HG03103 (cell line): ENCODE results near the gene COX10.
"Not testable (repeated sequence)": the region's sequence is repeated elsewhere in the genome, so short reads cannot be mapped to it uniquely, and the experiment has no call there.

Experiments
- ATAC-seq: cut with Tn5 transposase; IDR thresholded peaks from one replicate; pipeline ENCODE4 v1.9.1; 2021; ENCODE audit warnings: low read depth; ENCODE audit not compliant: unreplicated experiment

COX10 gene

DNA sequence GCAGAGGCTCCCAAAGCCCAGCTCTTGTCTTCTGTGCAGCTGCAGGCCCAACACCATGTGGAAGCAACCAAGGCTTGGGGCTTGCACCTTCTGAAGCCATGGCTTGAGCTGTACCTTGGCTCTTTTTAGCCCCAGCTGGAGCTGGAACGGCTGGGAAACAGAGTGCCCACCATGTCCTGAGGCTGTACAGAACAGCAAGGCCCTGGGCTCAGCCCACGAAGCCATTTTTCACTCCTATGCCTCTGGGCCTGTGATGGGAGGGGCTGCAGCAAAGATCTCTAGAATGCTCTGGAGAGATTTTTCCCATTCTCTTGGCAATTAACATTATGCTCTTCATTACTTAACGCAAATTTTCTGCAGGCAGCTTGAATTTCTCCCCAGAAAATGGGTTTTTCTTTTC is 99.3 kb downstream of the COX10 start:
- ATAC-seq, result no peak

GRCh38 chr17:14169287-14169686 is 100.0 kb downstream of the COX10 start:
- ATAC-seq, result no peak

GRCh38 chr17:14169901-14170300 is 100.6 kb downstream of the COX10 start:
- no peak for ATAC-seq

DNA sequence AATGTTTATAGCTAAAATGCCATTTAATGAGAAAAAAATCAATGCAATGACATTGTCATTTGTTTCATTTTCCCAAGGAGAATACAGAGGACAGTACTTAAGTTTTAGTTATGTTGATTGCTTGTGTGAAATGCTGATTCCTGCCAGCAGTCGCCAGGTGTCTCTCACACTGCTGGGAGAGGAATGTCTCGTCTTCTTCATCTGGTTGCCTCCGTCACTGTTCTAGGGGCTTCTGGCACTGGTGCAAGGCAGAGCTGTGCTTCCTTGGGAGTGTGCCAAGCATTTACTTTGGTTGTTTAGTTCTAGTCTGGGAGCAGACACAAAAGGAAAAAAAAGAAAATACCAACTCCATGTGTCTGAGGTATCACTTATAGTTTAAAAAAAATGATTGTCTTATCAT is 107.7 kb downstream of the COX10 start:
- not testable (repeated sequence) for ATAC-seq

GRCh38 chr17:14177801-14178200 is 108.5 kb downstream of the COX10 start:
- not testable (repeated sequence) for ATAC-seq

GRCh38 chr17:14179951-14180350 is 110.6 kb downstream of the COX10 start:
- ATAC-seq, result not testable (repeated sequence)

DNA sequence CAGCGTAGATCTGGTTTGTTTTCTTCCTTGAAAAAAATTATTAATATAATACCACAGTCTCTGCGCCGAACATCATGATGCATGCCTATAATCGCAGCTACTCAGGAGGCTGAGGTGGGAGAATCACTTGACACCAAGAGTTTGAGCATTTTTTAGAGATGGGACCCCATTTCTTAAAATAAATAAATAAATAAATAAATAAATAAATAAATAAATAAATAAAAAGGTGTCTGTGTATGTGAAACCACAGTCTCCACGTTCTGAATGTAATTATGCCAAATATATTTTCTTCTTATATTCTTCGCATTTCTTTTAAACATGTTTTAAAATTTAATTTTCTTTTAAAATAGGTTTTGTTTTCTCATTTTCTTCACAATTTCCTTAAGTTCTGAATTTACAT is 112.8 kb downstream of the COX10 start:
- ATAC-seq, result not testable (repeated sequence)

DNA sequence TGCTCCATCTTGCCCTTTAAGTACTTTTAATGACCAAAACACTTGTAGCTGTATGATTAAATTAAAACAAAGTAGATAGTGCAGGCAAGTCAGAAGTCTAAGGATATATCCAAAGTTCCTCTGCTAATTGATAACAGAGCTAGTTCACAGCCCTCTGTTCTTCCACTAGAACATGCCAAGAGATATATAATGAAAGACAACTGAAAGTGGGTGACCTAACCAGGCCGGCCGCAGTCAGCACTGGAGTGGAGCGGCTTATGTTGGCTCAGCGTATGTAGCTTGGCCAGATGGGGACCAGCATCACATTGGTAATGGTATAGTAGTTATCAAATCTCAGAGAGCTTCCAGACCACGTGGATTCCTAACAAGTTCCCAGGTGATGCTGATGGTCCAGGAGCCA is 115.2 kb downstream of the COX10 start:
- ATAC-seq, result not testable (repeated sequence)

- not testable (repeated sequence) for ATAC-seq
Observed at GRCh38 chr17:14186443-14186842, 117.1 kb downstream of the COX10 start.

DNA sequence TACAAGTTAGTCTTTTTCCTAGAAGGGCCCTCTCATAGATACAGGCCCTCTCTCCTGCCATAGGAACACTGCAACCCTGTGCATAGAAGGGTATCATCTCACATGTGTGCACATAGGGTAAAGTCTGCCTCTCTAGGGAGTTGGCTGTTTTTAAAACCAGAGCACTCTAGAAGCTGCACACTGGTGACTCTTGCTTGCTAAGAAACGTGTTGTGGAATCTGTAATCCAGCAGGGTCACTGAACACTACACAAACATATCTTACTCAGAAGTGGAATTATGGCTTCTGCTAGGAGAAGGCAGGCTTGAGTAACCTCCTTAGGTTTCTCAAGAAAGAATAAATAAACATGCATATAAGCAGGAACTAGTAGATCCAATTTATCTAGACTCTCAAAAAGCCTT is 121.5 kb downstream of the COX10 start:
- ATAC-seq, result not testable (repeated sequence)

GRCh38 chr17:14191469-14191868 is 122.2 kb downstream of the COX10 start:
- not testable (repeated sequence) for ATAC-seq

- not testable (repeated sequence) for ATAC-seq
Observed at GRCh38 chr17:14192039-14192438, 122.7 kb downstream of the COX10 start.

- not testable (repeated sequence) for ATAC-seq
Observed at GRCh38 chr17:14192636-14193344, 123.5 kb downstream of the COX10 start.

DNA sequence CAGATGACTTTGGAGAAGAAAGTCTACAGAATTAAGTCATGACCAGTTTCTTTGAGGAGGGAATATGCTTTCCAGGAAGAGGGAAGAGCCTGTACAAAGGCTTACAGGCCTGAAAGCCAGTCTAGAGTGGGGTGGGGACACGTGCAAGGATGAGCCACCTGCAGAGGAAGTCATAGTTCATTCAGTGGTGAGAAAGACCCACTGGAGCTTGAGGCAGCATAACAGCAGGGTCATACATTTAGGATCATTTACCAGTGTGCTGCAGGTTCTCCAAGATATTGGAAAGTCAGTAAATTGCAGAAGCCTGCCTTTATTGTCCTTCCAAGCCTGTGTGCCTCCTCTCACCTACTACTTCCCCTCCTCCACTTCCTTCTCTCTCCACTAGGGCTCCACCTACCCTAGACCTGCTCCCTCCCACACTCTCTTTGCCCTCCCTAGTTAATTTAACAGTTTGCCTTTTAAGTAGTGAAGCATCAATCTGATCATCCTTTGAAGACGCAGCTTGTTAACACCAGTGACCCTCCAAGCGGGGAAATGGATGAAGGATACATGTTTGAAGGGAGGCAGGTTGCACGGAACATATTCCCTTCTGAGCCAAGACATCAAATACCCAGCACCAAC is 127.2 kb downstream of the COX10 start:
- ATAC-seq, result peak; percentile 54

DNA sequence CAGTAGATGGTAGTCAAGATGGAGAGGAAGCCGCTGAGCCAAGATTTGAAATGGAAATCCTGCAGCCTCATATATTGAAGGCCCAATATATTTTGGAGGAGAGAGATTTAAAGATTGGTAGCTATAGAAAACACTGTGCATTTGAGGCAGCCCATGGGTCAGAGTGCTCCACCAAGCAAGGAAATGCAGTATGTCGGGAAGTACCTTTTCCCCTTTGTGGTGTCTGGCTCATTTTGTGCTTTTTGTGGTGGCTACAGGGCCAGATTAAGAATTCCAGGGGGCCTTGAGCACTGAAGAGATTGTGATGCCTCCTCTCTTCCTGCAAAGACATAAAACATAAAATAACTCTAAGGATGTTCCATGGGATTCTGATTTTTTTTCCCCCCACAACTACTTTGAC is 127.8 kb downstream of the COX10 start:
- ATAC-seq, result no peak

DNA sequence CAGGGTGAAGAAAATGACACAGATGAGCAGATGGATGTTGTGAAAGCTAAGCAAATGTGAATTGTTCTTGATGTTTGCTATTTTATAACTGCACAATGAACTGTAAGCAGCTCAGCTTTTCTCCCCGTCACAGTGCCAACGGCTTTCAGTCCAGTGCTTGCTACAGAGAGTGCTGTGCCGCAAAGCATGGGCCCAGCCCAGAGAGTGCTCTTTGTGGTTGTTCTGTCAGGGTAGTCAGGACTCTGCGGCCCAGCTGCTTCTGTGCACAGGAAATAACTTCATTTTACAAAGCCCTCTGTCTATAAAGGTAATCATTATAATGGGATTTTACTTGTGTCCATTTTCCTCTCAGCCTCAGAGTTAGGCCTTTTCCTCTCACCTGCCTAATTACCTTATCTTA is 128.3 kb downstream of the COX10 start:
- no peak for ATAC-seq

DNA sequence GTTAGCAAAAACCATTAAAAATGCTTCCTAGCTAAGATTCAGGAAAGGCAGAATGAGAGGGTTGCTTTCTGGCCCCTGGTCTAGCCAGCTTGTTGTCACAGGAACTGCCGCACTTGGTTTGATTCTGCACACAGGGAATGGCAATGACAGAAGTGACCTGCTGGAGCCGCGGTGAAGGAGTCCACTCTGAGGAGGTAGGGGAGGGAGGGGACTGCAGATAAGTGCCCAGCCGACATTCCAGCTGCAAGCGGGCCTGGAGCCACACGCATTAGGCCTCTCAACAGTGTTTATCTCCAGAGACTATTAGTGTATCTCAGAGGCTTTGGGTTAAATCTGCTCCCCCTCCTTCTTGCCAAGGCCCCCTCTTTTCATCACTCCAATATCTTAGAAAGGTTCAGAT is 128.7 kb downstream of the COX10 start:
- ATAC-seq, result no peak

- no peak for ATAC-seq
Observed at GRCh38 chr17:14198575-14198974, 129.3 kb downstream of the COX10 start.

DNA sequence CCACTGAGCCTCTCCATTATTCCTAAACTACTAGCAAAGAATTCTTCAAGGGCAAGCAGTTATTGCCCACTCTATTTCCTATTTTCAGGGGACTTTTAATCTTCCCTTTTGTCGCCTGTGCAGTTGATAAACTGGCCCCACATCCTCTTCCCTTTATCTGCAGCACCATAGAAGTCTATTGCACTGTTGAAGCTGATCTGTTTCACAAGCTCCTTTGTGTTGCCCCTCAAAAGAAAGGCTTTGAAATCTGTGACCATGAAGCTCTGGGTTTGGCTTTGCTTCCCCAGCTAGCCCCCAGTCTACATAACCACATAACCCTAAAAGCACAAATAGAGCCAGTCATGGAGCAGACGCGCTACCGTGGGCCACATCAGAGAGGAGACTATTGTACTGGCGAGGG is 130.3 kb downstream of the COX10 start:
- no peak for ATAC-seq

DNA sequence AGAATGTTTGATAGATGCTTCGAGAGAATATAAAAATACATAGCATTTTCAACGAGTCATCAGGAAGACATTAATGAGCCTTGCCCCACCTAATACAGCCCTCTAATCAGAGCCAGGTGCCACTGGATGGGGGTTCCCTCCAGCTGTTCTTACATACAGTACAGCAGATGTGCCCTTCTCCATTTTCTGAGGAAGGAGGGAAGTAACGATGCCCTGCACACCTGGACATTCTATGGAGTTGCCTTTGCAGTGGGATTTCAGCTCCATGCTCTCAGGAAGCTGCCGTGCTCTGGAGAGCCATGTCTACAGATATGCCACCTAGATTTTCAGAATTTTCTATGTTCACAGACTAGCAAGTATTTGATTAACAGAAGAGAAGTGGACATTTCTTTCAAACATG is 131.1 kb downstream of the COX10 start:
- ATAC-seq, result no peak

DNA sequence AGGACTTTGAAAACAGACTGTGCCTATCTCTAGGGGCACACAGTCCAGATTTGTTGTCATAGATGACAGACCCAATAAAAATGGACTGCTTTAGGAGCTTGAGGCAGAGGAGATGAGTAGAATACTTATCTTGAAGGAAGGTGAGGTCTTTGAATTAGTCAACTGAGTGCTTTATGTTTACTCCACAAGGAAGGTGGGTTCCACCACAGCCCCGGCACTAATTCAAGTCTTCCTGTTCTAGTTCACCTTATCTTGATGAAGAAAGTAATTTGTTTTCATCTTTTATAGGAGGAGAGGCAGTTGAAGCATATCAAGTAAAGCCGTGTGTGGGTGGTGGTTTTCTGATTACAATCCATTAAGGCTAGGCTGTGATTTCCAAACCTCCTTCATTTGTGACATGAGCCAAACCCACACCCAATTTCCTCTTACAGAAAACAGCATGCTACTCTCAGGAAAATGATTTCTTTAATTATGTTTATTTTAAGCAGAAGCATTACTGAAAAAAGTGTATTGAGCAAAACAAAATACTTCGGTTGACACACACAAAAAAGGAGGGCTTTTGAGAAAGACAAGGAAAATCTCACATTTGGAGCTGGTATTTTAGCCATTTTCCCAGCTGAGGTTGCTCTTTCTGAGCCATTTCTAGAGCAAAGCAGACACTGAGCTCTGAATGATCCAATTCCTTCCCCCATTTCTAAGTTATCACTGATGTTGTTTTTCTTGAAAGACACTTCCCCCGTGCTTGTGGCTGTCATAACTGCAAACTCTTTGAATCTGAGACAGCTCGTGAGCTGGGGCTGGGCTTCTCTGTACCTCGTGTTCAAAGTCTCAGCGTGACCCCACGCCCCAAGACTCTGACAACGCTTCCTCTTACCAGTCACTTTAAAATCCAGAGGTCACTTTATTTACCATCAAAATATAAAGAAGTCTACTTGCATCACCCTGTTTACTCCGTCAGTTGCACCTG is 132.0 kb downstream of the COX10 start:
- no peak for ATAC-seq
